Endothelial cell of umbilical vein (primary cell): Measurements from ENCODE around the gene METTL1. TPM values are rescaled to one million over a fixed set of nuclear protein-coding genes. Genes with fewer than 3 reads are reported as not detected.
A peak's percentile ranks its signal among the peaks of the same experiment; 100 is the strongest.
"Not testable (repeated sequence)": the region's sequence is repeated elsewhere in the genome, so short reads cannot be mapped to it uniquely, and the experiment has no call there.

Experiments
- Bru-seq: library from RNA; stranded (reverse); fragments of 400-500 nt; gene quantifications from one replicate; lab custom pipeline; 2021; lab: Mats Ljungman, UMichigan
- BruChase-seq, 2 experiments: library from RNA; stranded (reverse); fragments of 400-500 nt; gene quantifications; one replicate each; lab custom pipeline; 2021; lab: Mats Ljungman, UMichigan
- BruUV-seq: library from RNA; stranded (reverse); fragments of 400-500 nt; replicated peaks from 2 replicates; lab custom pipeline; 2021; lab: Mats Ljungman, UMichigan
- CTCF ChIA-PET: fragments of 300-600, 350-600 bp; sonication (Branson Sonifier 250); formaldehyde crosslinking; loops from one replicate; lab custom pipeline; 2021; ENCODE audit warnings: antibody characterized with exemption, inconsistent platforms; lab: Charles Lee
- POLR2A ChIA-PET: fragments of 300-600, 350-600 bp; sonication (Branson Sonifier 250); formaldehyde crosslinking; loops from one replicate; lab custom pipeline; 2021; ENCODE audit warnings: antibody characterized with exemption, inconsistent platforms; lab: Charles Lee
- DNase-seq: peaks from one replicate; pipeline ENCODE4 v3.0.0-alpha.2; 2011; ENCODE audit warnings: low read depth, low spot score
- FAIRE-seq: peaks from 2 replicates; lab custom pipeline; 2011; peaks lifted over from hg19 to GRCh38; lab: Jason Lieb, UNC
- H2AFZ ChIP-seq: 2 replicates; pipeline ENCODE4 v1.6.0; 2012; ENCODE audit warnings: low read depth, low read length, control low read depth, inconsistent platforms
- H3K27ac ChIP-seq: 2 replicates; pipeline ENCODE4 v1.5.1; 2011; ENCODE audit warnings: low read depth, mild to moderate bottlenecking, control low read depth, low read length, moderate library complexity; ENCODE audit not compliant: insufficient read depth
- H3K27me3 ChIP-seq, 2 experiments: 2 replicates each; pipeline versions ENCODE4 v1.6.0 to v1.6.1; 2011; ENCODE audit warnings: low read length in 2 of 2, mixed read lengths in 1 of 2; ENCODE audit not compliant: control insufficient read depth in 2 of 2, insufficient read depth in 2 of 2
- H3K36me3 ChIP-seq, 2 experiments: 2 replicates in 1 of 2; 3 replicates in 1 of 2; pipeline ENCODE4 v1.5.1; 2011; ENCODE audit warnings: low read length in 2 of 2, mild to moderate bottlenecking in 1 of 2, moderate library complexity in 1 of 2; ENCODE audit not compliant: control insufficient read depth in 2 of 2, insufficient read depth in 2 of 2; ENCODE audit errors: extremely low read depth in 1 of 2
- H3K4me1 ChIP-seq: 3 replicates; pipeline ENCODE4 v1.5.1; 2011; ENCODE audit warnings: mild to moderate bottlenecking, low read length; ENCODE audit not compliant: control insufficient read depth, insufficient read depth; ENCODE audit errors: extremely low read depth
- H3K4me2 ChIP-seq: 2 replicates; pipeline ENCODE4 v1.6.1; 2011; ENCODE audit warnings: low read length, control low read depth, mixed read lengths; ENCODE audit not compliant: insufficient read depth
- H3K4me3 ChIP-seq, 3 experiments: fragments of 200-600 bp in 1 of 3; sonication (generic), shearing (Covaris generic) in 1 of 3; replicated peaks in 1 of 3; 2 replicates each; pipeline ENCODE4 v1.5.1; 2011 to 2016; ENCODE audit warnings: control low read depth in 3 of 3, low read length in 3 of 3, mild to moderate bottlenecking in 2 of 3, inconsistent platforms in 1 of 3, low read depth in 1 of 3, moderate library complexity in 1 of 3; ENCODE audit not compliant: insufficient read depth in 1 of 3
- H3K79me2 ChIP-seq: 2 replicates; pipeline ENCODE4 v1.6.0; 2012; ENCODE audit warnings: low read length, inconsistent platforms; ENCODE audit not compliant: control insufficient read depth, insufficient read depth
- H3K9ac ChIP-seq: replicated peaks from 2 replicates; pipeline ENCODE3; 2011; ENCODE audit warnings: low read length, control low read depth; ENCODE audit not compliant: insufficient read depth; ENCODE audit errors: extremely low read depth
- H3K9me1 ChIP-seq: replicated peaks from 3 replicates; pipeline ENCODE4 v1.6.0; 2011; ENCODE audit warnings: mild to moderate bottlenecking, low read length; ENCODE audit not compliant: control insufficient read depth, insufficient read depth; ENCODE audit errors: extremely low read depth
- H3K9me3 ChIP-seq: replicated peaks from 2 replicates; pipeline ENCODE4 v1.5.1; 2012; ENCODE audit warnings: low read length, inconsistent platforms; ENCODE audit not compliant: control insufficient read depth, insufficient read depth
- H4K20me1 ChIP-seq: replicated peaks from 2 replicates; pipeline ENCODE3; 2011; ENCODE audit warnings: mild to moderate bottlenecking, low read length; ENCODE audit not compliant: control insufficient read depth, insufficient read depth; ENCODE audit errors: extremely low read depth
- EZH2 ChIP-seq: IDR thresholded peaks from 2 replicates; pipeline ENCODE4 v1.6.1; 2012; ENCODE audit warnings: borderline replicate concordance, low read depth, mild to moderate bottlenecking, moderate library complexity, low read length, inconsistent platforms; ENCODE audit not compliant: severe bottlenecking
- GATA2 ChIP-seq: IDR thresholded peaks from 2 replicates; pipeline ENCODE4 v1.7.0; 2011; ENCODE audit warnings: low read depth, mild to moderate bottlenecking, moderate library complexity, mixed read lengths, low read length; ENCODE audit not compliant: insufficient read length, insufficient read depth
- JUN ChIP-seq: IDR thresholded peaks from 2 replicates; pipeline ENCODE4 v1.6.1; 2011; ENCODE audit warnings: borderline replicate concordance, low read depth; ENCODE audit not compliant: insufficient read length, insufficient read depth
- MAX ChIP-seq: IDR thresholded peaks from 2 replicates; pipeline ENCODE4 v1.6.1; 2011; ENCODE audit not compliant: insufficient read depth, insufficient read length
- MYC ChIP-seq: IDR thresholded peaks from one replicate; pipeline ENCODE4 v1.6.1; 2011; ENCODE audit warnings: mild to moderate bottlenecking, low read depth, low read length
- POLR2A ChIP-seq: IDR thresholded peaks from 2 replicates; pipeline ENCODE4 v1.6.1; 2012; ENCODE audit warnings: low read depth, mild to moderate bottlenecking, control low read depth, low read length
- POLR2AphosphoS5 ChIP-seq: IDR thresholded peaks from 2 replicates; pipeline ENCODE4 v1.6.1; 2012; ENCODE audit warnings: low read depth, mild to moderate bottlenecking, control low read depth, low read length, moderate library complexity; ENCODE audit not compliant: insufficient read depth
- dilution Hi-C: fragments of 300-500 bp; cut with MboI; formaldehyde crosslinking; loops from one replicate; pipeline ENCODE4 v1.15.0; 2019; ENCODE audit warnings: low sequenced_read_pairs; ENCODE audit not compliant: extremely low pct_ligation_motif_present
- intact Hi-C: fragments of 100-400 bp; cut with micrococcal nuclease; formaldehyde crosslinking; loops from one replicate; pipeline ENCODE4 v1.10.0; 2022
- long read RNA-seq: library from polyadenylated mRNA; stranded (forward); transcript quantifications from one replicate; pipeline ENCODE4 v2.0.0, GENCODE V29; 2021
- polyA minus RNA-seq, 3 experiments: library from RNA; depleted of rRNA, polyadenylated mRNA; stranded (reverse); fragments of >200 nt; gene quantifications; 1 replicate in 1 of 3; 2 replicates in 2 of 3; pipeline ENCODE4 v1.2.3, GENCODE V29; 2011
- polyA plus RNA-seq, 4 experiments: library from polyadenylated mRNA; depleted of rRNA in 3 of 4; stranded (reverse) in 3 of 4; unstranded in 1 of 4; fragments of >200 nt; gene quantifications; 2 replicates each; pipeline versions ENCODE4 v1.2.1 to v1.2.3, GENCODE V29; 2011 to 2012; ENCODE audit warnings: missing spikeins in 1 of 4
- total RNA-seq: library from RNA; stranded (reverse); gene quantifications from 2 replicates; pipeline ENCODE4 v1.2.3, GENCODE V29; 2021

Gene METTL1
- 24.3 and 24.8 TPM in 2 replicates for total RNA-seq
- polyA plus RNA-seq = 23.6 and 25.0 TPM in 2 replicates
- polyA plus RNA-seq (2011; cell fraction: cytosol; rRNA removed) = 23.0 and 29.2 TPM in 2 replicates
- polyA plus RNA-seq (2011; cell fraction: nucleus; rRNA removed) = 34.3 and 39.3 TPM in 2 replicates
- 31.2 and 36.8 TPM in 2 replicates for polyA plus RNA-seq (2012)
- 20.6 and 21.3 TPM in 2 replicates for polyA minus RNA-seq
- polyA minus RNA-seq (2011; cell fraction: cytosol; rRNA and poly(A)+ RNA removed) = 20.5 TPM
- polyA minus RNA-seq (2011; cell fraction: nucleus; rRNA and poly(A)+ RNA removed) = 23.4 and 23.6 TPM in 2 replicates
- Bru-seq, nascent RNA = percentile 69 among the genes with signal in this experiment
- percentile 60 among the genes with signal in this experiment for BruChase-seq, experiment 1, labeled RNA remaining after a 6-hour chase
- percentile 66 among the genes with signal in this experiment for BruChase-seq, experiment 2, labeled RNA remaining after a 2-hour chase
- long read RNA-seq, transcript METTL1-202 (6 exons, 2,066 nt) = major isoform, 41 of 57 reads
- long read RNA-seq, partial matches to known transcripts = 4 of 57 reads
- long read RNA-seq, other reads (novel, unspliced or antisense) = 9 of 57 reads

- peak; percentile 98 for DNase-seq
- TF ChIP-seq MYC (peak; percentile 99), GATA2 (no peak), MAX (peak; percentile 99), JUN (no peak), EZH2 (no peak), POLR2A (peak; percentile 75), POLR2AphosphoS5 (peak; percentile 87)
- H4K20me1 ChIP-seq = no peaks in the 10 kb centered on the region
- H3K79me2 ChIP-seq = peaks cover 2% of the 10 kb centered on the region
- peak within 1 kb of the TSS; percentile 78 for H3K9ac ChIP-seq
- H3K9me1 ChIP-seq = no peaks in the 10 kb centered on the region
- H3K4me3 ChIP-seq = peak within 1 kb of the TSS; percentile 69 to 79 (median 76)
- intact Hi-C loops (loop anchor here (1.0 kb wide), 4 partner anchors 10 to 74 kb away; partner anchors contain the start of genes CDK4, CTDSP2 and TSFM), dilution Hi-C loops (no loop called here)
- peak; percentile 96 for FAIRE-seq
- H3K4me1 ChIP-seq = peaks cover 13% of the 10 kb centered on the region
- H3K4me2 ChIP-seq = peak within 1 kb of the TSS; percentile 90
- ChIA-PET CTCF (interaction anchor here (0.7 to 1.4 kb wide), 7 partner anchors 10 to 122 kb away, joined by 3 to 17 read pairs (median 3); partner anchors contain the start of genes MARCHF9 and TSFM), POLR2A (interaction anchor here (0.6 to 1.3 kb wide), 4 partner anchors 9 to 1295 kb away, joined by 3 to 11 read pairs (median 4); partner anchors contain the start of genes TSFM and TSPAN31)
- H3K36me3 ChIP-seq = peaks cover 0 to 2% of the 10 kb centered on the region in 2 experiments
- no peaks in the 10 kb centered on the region for H3K9me3 ChIP-seq
- H3K27ac ChIP-seq = peak within 1 kb of the TSS; percentile 79
- H3K27me3 ChIP-seq = peaks cover under 1 to 4% of the 10 kb centered on the region in 2 experiments
- no TSS peak for BruUV-seq
- H2AFZ ChIP-seq = peak within 1 kb of the TSS; percentile 89
Measured at GRCh38 chr12:57771873-57772428, at the start of gene METTL1. Gene METTL1, minus strand, starts transcription at chr12:57772105. Its CDS starts 22 bp downstream, at chr12:57772083.

- H3K9me3 ChIP-seq, H2AFZ ChIP-seq, dilution Hi-C loops, POLR2A ChIA-PET, intact Hi-C loops, H3K27me3 ChIP-seq, H4K20me1 ChIP-seq, BruUV-seq, H3K9me1 ChIP-seq, H3K79me2 ChIP-seq, H3K9ac ChIP-seq, FAIRE-seq, H3K4me1 ChIP-seq, H3K27ac ChIP-seq, H3K4me2 ChIP-seq, DNase-seq, H3K4me3 ChIP-seq, CTCF ChIA-PET: not testable (repeated sequence)
- peaks cover 14 to 50% of the 10 kb centered on the region in 2 experiments for H3K36me3 ChIP-seq
Measured at GRCh38 chr12:57821015-57821414, 49.1 kb upstream of the METTL1 start.

- H3K9ac ChIP-seq, CTCF ChIA-PET, H3K79me2 ChIP-seq, POLR2A ChIA-PET, dilution Hi-C loops, H3K4me3 ChIP-seq, H3K4me1 ChIP-seq, H3K27me3 ChIP-seq, H4K20me1 ChIP-seq, H3K9me1 ChIP-seq, FAIRE-seq, DNase-seq, H2AFZ ChIP-seq, H3K4me2 ChIP-seq, intact Hi-C loops, BruUV-seq, H3K9me3 ChIP-seq, H3K27ac ChIP-seq: not testable (repeated sequence)
- peaks cover 11 to 42% of the 10 kb centered on the region in 2 experiments for H3K36me3 ChIP-seq
Measured at GRCh38 chr12:57820119-57820518, 48.2 kb upstream of the METTL1 start.
